GM19324 (cell line): ENCODE measurements around the gene PRCD.
"Not testable (repeated sequence)": the region's sequence is repeated elsewhere in the genome, so short reads cannot be mapped to it uniquely, and the experiment has no call there.

Experiments
- ATAC-seq: cut with Tn5 transposase; IDR thresholded peaks from one replicate; pipeline ENCODE4 v1.9.1; 2021; ENCODE audit warnings: mild to moderate bottlenecking, moderate library complexity; ENCODE audit not compliant: unreplicated experiment, low FRiP score

Gene PRCD

DNA sequence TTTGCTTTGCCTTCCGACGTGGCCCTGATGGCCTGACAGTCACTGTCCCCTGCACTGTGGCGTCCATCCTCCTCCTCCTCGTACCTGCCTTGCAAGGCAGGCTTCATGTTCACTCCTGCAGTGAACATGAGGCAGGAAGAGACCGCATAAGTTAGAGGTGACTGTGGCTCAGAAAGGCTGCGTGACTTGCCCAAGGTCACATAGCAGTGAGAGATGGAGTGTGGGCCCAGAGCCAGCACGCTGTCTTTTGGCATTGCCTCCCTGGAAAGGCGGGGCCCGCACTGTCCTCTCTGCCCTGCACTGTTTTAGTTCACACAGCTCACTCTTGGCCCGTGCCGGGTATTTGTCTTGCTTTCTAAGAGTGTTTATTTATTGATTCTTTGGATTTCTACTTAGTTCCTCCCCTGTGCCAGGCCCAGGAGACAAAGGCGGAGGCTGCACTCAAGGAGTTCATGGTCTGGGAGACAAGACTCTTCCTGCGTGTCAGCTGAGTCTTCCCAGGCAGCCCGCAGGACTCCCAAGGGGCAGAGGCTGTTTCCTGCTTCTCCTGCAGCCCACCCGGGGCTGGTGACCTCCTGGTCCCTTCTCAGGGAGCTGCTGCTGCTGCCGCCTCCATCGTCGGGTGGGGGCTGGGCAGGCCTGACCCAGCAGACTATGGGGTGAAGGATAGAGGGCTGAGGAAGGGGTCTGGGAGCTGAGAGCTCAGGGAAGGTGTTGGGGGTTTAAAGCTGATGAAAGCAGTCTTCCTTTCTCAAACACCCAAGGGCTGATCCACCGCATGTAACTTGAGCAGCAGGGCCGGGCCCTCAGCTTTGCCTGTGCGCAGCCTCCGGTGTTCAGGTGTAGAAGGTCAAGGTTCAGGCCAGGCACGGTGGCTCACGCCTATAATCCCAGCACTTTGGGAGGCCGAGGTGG, 15.0 kb upstream of the PRCD start:
- no peak for ATAC-seq

DNA sequence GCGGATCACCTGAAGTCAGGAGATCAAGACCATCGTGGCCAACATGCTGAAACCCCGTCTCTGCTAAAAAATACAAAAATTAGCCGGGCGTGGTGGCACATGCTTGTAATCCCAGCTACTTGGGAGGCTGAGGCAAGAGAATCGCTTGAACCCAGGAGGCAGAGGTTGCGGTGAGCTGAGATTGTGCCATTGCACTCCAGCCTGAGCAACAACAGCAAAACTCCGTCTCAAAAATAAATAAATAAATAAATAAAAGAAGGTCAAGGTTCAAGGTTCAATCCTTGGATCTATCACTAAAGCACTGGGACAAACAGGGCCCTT, 14.4 kb upstream of the PRCD start:
- ATAC-seq: not testable (repeated sequence)

GRCh38 chr17:76527016-76527415, 12.8 kb upstream of the PRCD start:
- ATAC-seq: not testable (repeated sequence)

DNA sequence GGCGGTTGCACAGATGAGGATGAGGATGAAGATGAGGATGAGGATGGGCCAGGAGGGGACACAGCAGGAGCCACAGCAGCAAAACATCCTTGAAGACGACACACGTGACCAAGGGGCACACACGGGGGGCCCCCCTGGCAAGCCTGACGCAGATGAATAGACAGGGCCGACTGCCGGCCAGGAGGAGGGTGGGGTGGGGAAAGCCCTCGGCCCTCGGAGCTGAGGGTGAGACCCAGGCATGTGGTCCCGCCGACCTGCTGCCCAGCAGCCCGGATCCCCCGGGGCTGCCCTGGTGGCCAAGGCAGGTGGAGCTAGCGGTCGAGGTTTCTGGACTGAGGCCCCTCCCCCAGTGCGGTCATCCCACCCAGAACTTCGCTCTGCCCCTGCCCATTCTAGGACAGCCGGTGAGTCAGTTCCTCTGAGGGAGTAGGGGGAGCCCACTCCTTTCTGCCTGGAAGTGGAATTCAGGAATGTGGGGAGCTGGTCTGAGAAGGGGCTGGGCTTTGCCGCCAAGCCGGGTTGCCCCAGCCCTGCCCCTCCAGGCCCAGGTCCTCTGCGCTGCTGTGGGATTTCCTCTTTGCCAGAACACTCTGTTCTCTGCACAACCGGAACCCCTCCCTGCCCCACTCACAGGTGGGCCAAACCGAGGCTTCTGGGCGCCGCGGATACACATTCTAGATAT, 12.3 kb upstream of the PRCD start:
- no peak for ATAC-seq

- no peak for ATAC-seq
These were observed 11.7 kb upstream of the PRCD start for GRCh38 chr17:76528156-76528527.

DNA sequence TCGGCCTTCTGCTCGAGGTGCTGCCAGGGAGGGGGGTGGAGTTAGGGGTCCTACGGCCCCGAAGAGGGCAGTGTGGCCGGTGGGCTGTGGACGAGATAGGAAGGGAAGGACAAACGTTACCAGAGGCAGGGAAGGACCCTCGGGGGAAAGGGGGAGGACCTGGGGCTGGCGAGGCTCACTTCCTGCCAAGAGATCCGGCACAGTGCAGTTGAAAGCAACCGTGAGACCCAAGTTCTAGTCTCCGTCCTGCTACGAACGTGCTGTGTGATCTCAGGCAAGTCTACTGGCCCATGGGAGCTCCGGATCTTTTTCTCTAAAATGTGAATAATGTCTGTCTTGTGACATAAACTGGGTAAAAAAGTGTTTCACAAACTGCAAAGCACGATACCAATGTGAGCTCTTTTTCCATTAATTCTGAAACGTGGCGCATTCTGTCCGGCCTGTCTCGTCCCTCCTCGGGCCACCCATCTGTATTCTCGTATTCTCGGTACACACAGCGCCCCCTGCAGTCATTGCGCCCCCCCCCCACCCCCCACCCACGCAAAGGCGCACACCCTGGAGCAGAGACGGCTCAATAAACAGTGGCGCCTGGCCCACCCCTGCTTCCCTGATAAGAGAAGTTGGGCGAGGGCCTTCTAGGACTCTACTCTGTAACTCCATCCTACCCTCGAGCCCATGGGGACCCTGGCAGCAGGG, 11.2 kb upstream of the PRCD start:
- no peak for ATAC-seq

- ATAC-seq: no peak
These were observed 10.4 kb upstream of the PRCD start for GRCh38 chr17:76529224-76530094.

DNA sequence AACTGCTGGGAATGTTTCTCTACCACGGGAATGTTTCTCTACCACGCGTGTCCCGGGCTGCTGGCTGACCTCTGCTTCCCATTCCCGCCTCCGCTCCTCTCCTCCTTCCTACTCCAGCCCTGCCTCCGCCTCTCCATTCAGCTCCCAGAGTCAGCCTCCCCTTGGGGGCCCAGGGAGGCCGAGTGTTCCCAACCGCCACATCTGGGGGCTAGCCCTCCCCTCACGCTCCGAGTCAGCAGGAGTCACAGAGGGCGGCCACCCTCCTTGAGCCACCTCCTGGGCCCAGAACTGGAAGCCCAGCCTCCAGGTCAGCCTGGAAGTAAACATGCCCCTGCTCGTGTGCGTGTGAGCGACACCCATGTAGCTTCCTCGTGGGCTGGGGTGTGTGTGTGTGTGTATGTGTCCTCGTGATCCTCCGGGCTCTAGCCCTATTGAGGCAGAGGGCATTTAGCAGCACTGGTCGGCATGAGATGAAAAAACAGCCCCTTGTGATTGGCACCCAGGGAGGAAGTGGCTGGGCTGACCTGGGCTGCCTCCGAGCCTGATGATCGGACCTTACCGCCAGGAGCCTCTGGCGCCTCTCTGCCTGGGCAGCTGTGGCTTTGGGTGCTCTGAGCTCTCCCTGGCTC, 9.6 kb upstream of the PRCD start:
- ATAC-seq: no peak

GRCh38 chr17:76530811-76531485, 8.9 kb upstream of the PRCD start:
- no peak for ATAC-seq

DNA sequence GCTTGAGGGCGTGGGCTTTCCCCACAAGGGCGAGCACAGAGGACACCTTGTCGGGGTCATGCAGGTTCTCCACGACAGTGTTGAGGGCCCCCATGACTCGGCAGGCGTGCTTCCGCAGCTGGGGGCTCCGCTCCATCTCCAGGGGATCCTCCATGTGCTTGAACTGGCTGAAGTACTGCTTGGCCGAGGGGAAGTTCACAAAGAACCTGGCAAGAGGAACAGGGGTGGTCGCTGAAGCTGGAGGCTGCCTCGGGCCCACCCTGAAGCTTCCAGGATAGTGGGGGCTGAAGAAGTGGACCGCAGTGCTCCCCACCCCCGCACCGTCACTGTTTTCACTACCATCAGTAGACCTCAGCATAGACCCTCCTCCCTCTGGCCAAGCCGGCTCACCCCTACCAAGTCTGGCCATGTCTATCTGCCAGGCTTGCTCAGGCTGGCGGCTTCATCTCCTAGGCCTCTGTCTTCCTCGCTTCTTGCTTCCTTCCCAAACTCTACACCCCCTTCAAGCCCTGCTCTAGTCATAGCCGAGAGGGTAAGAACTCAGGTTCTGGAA, 8.3 kb upstream of the PRCD start:
- ATAC-seq: no peak

DNA sequence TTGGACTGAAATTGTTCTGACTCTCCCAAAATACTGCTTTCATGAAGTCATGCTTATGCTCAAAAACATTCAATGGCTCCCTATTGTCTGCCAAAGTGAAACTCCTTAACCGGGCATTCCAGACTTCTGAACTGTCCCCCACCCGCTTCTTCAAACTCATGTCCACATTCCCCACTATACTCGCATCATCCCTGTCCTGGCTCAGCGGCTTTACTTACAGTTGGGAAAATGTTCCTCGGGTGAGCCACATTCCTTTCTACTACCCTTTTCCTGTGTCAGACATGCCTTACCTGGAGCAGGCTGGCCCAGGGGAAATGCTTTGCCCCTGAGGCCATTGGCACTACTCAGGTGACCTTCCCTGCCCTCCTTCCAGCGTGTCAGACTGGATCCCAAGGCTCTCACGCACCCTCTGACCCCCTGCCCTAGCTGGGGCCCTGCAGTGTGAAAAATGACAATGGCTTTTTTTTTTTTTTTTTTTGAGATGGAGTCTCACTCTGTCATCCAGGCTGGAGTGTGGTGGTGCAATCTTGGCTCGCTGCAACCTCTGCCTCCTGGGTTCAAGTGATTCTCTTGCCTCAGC, 7.7 kb upstream of the PRCD start:
- ATAC-seq: no peak

DNA sequence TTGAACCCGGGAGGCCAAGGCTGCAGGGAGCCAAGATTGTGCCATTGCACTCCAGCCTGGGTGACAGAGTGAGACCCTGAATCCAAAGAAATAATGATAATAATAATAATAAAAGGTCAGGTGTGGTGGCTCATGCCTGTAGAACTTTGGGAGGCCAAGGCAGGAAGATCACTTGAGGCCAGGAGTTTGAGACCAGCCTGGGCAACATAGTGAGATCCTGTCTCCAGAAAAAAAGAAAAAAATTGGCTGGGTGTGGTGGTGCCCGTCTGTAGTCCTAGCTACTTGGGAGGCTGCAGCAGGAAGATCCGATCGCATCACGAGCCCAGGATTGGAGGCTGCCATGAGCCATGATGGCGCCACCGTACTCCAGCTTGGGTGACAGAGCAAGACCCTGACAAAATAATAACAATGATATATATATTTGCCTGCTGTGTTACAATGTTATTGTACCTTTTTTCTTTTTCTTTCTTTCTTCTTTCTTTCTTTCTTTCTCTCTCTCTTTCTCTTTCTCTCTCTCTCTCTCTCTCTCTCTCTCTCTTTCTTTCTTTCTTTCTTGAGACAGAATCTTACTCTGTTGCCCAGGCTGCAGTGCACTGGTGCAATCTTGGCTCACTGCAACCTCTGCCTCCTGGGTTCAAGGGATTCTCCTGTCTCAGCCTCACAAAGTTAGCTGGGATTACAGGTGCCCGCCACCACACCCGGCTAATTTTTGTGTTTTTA, 6.0 kb upstream of the PRCD start:
- not testable (repeated sequence) for ATAC-seq

DNA sequence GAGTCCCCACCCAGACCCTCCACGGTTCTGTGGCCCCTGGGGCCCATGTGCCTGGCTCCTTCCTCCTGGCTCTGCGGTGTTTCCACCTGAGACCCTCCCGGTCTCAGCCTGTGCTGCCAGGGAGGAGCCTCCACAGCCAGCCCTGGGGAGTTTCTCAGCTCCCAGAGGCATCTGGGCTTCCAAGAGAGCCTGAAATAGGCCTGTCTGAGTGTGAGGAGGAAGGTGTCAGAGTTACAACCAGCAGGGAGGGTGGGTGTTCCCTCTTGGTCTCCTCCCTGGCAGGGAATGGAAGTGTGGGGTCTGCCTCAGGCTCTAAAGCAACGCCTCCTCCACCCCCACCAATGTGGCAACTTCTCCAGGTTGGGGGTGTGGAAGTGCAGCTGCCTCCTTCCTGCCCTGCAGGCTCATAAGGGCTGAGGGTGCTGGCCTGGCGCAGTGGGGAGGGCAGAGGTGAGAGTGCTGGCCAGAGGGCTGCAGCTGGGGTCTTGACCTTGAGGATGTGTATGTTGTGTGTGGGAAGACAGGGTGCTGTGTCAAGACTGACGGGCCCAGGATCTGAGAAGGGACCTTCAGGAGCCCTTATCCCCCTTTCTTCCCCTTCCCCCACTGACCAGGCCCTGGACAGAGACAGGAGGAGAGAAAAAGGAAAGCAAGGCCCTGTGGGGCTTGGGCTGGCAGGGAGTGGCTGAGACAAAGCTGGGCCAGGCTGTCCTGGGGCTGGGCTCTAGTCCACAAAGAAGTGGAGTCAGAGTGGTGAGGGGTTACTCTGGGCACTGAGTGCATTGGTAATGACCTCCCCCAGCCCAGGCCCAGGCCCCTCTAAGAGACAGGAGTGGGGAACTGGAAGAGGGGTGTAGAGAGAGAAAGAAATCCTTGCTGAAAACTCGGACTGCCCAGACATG, 4.8 kb upstream of the PRCD start:
- no peak for ATAC-seq

- ATAC-seq: no peak
These were observed 3.9 kb upstream of the PRCD start for GRCh38 chr17:76535788-76536510.

DNA sequence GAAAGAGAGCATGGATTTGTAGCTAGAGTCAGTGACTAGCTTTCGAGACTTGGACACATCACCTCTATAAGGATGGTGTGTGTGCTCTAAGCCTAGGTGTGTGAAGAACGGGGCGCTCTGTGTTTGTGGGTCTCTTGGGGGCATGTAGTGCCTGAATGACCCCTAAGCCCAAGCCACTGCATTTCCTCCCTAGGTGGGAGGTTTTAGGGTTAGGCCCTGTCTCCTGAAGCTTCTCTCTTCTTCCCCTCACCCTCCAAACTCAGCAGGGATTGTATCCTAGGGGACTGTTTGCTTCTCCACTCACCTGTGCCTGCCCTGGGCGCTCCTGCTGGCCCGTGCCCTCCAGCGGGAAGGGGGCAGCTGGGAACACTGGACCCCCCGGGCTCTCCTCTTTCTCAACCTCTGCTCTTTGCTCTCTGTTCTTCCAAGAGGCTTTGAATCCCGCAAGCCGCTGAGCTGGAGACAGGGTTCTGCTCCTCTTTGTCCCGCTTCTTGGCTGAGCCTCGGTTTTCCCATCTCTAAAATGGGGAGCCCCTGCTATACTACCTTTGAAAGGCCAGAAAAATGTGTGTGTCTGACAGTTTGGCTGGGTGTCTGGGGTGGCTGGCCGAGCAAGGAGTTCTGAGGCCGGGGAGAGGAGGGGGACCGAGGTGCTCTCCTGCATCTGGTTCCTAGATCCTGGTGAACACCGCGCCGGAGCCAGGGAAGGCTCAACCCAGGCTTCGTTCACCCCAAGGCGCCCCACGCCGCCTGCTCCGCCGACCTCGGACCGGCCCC, 3.1 kb upstream of the PRCD start:
- no peak for ATAC-seq

DNA sequence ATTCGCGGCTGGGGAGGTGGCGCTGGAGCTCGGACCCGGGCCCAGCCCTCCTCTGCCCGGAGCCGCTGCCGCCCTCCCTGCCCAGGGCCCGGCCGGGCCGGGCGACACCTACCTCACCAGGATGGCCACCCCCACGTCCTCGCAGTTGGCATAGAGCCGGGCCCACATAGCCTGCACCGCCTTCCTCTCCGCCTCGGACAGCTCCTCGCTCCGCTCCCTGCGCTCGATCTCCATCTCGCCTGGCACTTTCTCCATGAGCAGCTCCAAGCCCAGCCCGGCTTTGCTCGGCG, 2.6 kb upstream of the PRCD start:
- no peak for ATAC-seq
